Fibroblast of lung (primary cell): Measurements from ENCODE around the gene SPNS3. TPM values are rescaled to one million over a fixed set of nuclear protein-coding genes. Genes with fewer than 3 reads are reported as not detected.

Source experiments
- DNase-seq, 2 donors: peaks; one replicate each; pipeline versions ENCODE4 v3.0.0 to v3.0.0-alpha.2; 2010; ENCODE audit warnings: low read depth in 2 of 2
- H2AFZ ChIP-seq: 2 replicates; pipeline ENCODE4 v1.5.1; 2012; ENCODE audit warnings: low read length, control low read depth, inconsistent platforms
- H3K27ac ChIP-seq: 2 replicates; pipeline ENCODE4 v1.5.1; 2011; ENCODE audit warnings: low read length, control low read depth; ENCODE audit not compliant: insufficient read depth
- H3K27me3 ChIP-seq: 2 replicates; pipeline ENCODE4 v1.5.1; 2011; ENCODE audit warnings: mild to moderate bottlenecking, low read length; ENCODE audit not compliant: control insufficient read depth, insufficient read depth
- H3K36me3 ChIP-seq: 2 replicates; pipeline ENCODE4 v1.5.1; 2011; ENCODE audit warnings: low read length; ENCODE audit not compliant: control insufficient read depth, insufficient read depth
- H3K4me1 ChIP-seq: 2 replicates; pipeline ENCODE4 v1.5.1; 2011; ENCODE audit warnings: low read length; ENCODE audit not compliant: control insufficient read depth, insufficient read depth; ENCODE audit errors: extremely low read depth
- H3K4me2 ChIP-seq: 2 replicates; pipeline ENCODE4 v1.5.1; 2011; ENCODE audit warnings: low read length, control low read depth; ENCODE audit not compliant: insufficient read depth; ENCODE audit errors: extremely low read depth
- H3K4me3 ChIP-seq, 4 experiments: fragments of 200-600 bp in 1 of 4; sonication (generic) in 1 of 4; replicated peaks in 1 of 4; 2 replicates each; pipeline ENCODE4 v1.5.1; 2011 to 2016; ENCODE audit warnings: low read length in 4 of 4, low read depth in 3 of 4, mild to moderate bottlenecking in 3 of 4, control low read depth in 2 of 4, inconsistent platforms in 1 of 4, mixed read lengths in 1 of 4; ENCODE audit not compliant: insufficient read depth in 1 of 4; ENCODE audit errors: control extremely low read depth in 1 of 4
- H3K79me2 ChIP-seq: 2 replicates; pipeline ENCODE4 v1.5.1; 2012; ENCODE audit warnings: mild to moderate bottlenecking, low read length, inconsistent platforms; ENCODE audit not compliant: control insufficient read depth, insufficient read depth
- H3K9ac ChIP-seq: 2 replicates; pipeline ENCODE4 v1.5.1; 2011; ENCODE audit warnings: mild to moderate bottlenecking, low read length, control low read depth; ENCODE audit not compliant: insufficient read depth
- H3K9me3 ChIP-seq: 2 replicates; pipeline ENCODE4 v1.5.1; 2012; ENCODE audit warnings: low read depth, low read length; ENCODE audit not compliant: control insufficient read depth, insufficient read depth
- H4K20me1 ChIP-seq: 2 replicates; pipeline ENCODE4 v1.5.1; 2011; ENCODE audit warnings: low read length; ENCODE audit not compliant: control insufficient read depth, insufficient read depth; ENCODE audit errors: extremely low read depth
- CTCF ChIP-seq, 2 donors: IDR thresholded peaks in 1 of 2; conservative IDR thresholded peaks in 1 of 2; 1 replicate in 1 of 2; 2 replicates in 1 of 2; pipeline ENCODE4 v1.5.1; 2011 to 2012; ENCODE audit warnings: low read length in 2 of 2, control low read depth in 1 of 2, inconsistent platforms in 1 of 2, low read depth in 1 of 2, mild to moderate bottlenecking in 1 of 2
- EZH2 ChIP-seq: IDR thresholded peaks from 2 replicates; pipeline ENCODE4 v1.5.1; 2012; ENCODE audit warnings: low read length, control low read depth, mild to moderate bottlenecking; ENCODE audit errors: missing control alignments
- polyA plus RNA-seq, 2 donors: library from polyadenylated mRNA; depleted of rRNA in 1 of 2; stranded (reverse) in 1 of 2; unstranded in 1 of 2; fragments of >200 nt; gene quantifications; 2 replicates each; pipeline ENCODE4 v1.2.1, GENCODE V29; 2011 to 2012; ENCODE audit warnings: missing spikeins in 1 of 2
- total RNA-seq: library from RNA; depleted of rRNA; stranded (reverse); fragments of >200 nt; gene quantifications from 2 replicates; pipeline ENCODE4 v1.2.1, GENCODE V29; 2014

The SPNS3 gene
- total and polyA plus RNA-seq, 2 donors (not counting 1 experiment from before 2014, with no cell fraction given) = not detected

GRCh38 chr17:4527134-4527533 lies 93.4 kb downstream of the SPNS3 start:
- Histone ChIP-seq H3K9ac (no peak overlapping the region), H3K79me2 (no peaks in the 10 kb centered on the region), H3K27ac (no peak overlapping the region), H3K4me2 (no peak overlapping the region), H3K27me3 (peaks cover 6% of the 10 kb centered on the region), H3K36me3 (no peaks in the 10 kb centered on the region), H2AFZ (no peak overlapping the region), H3K9me3 (no peaks in the 10 kb centered on the region), H3K4me3 (no peak overlapping the region), H4K20me1 (no peaks in the 10 kb centered on the region), H3K4me1 (no peaks in the 10 kb centered on the region)
- TF ChIP-seq CTCF (conservative IDR thresholded peaks at IDR 0.05 in 1 of 2, IDR thresholded peaks at IDR 0.05 in 1 of 2; ENCODE audit: low read depth in 1 of 2, low read length in 2 of 2) (no peak), EZH2 (no peak)
- no peak for DNase-seq

- H4K20me1 ChIP-seq = no peaks in the 10 kb centered on the region
- TF ChIP-seq EZH2 = no peak
- TF ChIP-seq CTCF (conservative IDR thresholded peaks at IDR 0.05 in 1 of 2, IDR thresholded peaks at IDR 0.05 in 1 of 2; ENCODE audit: low read depth in 1 of 2, low read length in 2 of 2) = no peak
- peaks cover 6% of the 10 kb centered on the region for H3K27me3 ChIP-seq
- H3K9ac ChIP-seq = no peak overlapping the region
- no peak overlapping the region for H3K4me3 ChIP-seq
- H3K27ac ChIP-seq = no peak overlapping the region
- H3K4me2 ChIP-seq = no peak overlapping the region
- no peak for DNase-seq
- H3K36me3 ChIP-seq = no peaks in the 10 kb centered on the region
- H3K79me2 ChIP-seq = no peaks in the 10 kb centered on the region
- no peak overlapping the region for H2AFZ ChIP-seq
- H3K4me1 ChIP-seq = no peaks in the 10 kb centered on the region
- no peaks in the 10 kb centered on the region for H3K9me3 ChIP-seq
These were observed 93.9 kb downstream of the SPNS3 start for GRCh38 chr17:4527566-4528125.

GRCh38 chr17:4529533-4530152 lies 95.9 kb downstream of the SPNS3 start:
- no peak for TF ChIP-seq EZH2
- TF ChIP-seq CTCF (conservative IDR thresholded peaks at IDR 0.05 in 1 of 2, IDR thresholded peaks at IDR 0.05 in 1 of 2; ENCODE audit: low read depth in 1 of 2, low read length in 2 of 2) = no peak
- H3K27me3 ChIP-seq = peaks cover 6% of the 10 kb centered on the region
- H3K4me3 ChIP-seq = no peak overlapping the region
- no peak overlapping the region for H3K27ac ChIP-seq
- H2AFZ ChIP-seq = no peak overlapping the region
- no peaks in the 10 kb centered on the region for H3K4me1 ChIP-seq
- H3K79me2 ChIP-seq = no peaks in the 10 kb centered on the region
- no peaks in the 10 kb centered on the region for H3K9me3 ChIP-seq
- H3K9ac ChIP-seq = no peak overlapping the region
- no peak overlapping the region for H3K4me2 ChIP-seq
- no peaks in the 10 kb centered on the region for H4K20me1 ChIP-seq
- H3K36me3 ChIP-seq = no peaks in the 10 kb centered on the region
- DNase-seq = no peak
